WTC11 (cell line): ENCODE measurements around the gene PHOX2B.

Experiments used
- CREB1 ChIP-seq: sonication (generic); formaldehyde crosslinking; IDR thresholded peaks from 2 replicates; pipeline ENCODE4 v1.8.0; 2023; ENCODE audit warnings: mild to moderate bottlenecking, missing genetic modification reagents
- FOXJ3 ChIP-seq: sonication (generic); formaldehyde crosslinking; IDR thresholded peaks from 2 replicates; pipeline ENCODE4 v1.9.0; 2021; ENCODE audit warnings: missing genetic modification reagents, mild to moderate bottlenecking, borderline replicate concordance
- GTF2I ChIP-seq: fragments of 250-450 bp; sonication (Bioruptor Pico); conservative IDR thresholded peaks from 2 replicates; pipeline ENCODE4 v1.4.0; 2021; ENCODE audit warnings: mild to moderate bottlenecking
- IRF2 ChIP-seq: sonication (generic); formaldehyde crosslinking; IDR thresholded peaks from 2 replicates; pipeline ENCODE4 v1.8.0; 2022; ENCODE audit warnings: low read depth, missing genetic modification reagents, borderline replicate concordance
- JAZF1 ChIP-seq: fragments of 250-450 bp; sonication (Bioruptor Pico); IDR thresholded peaks from 2 replicates; pipeline ENCODE4 v1.9.0; 2021; ENCODE audit warnings: moderate library complexity, mild to moderate bottlenecking, inconsistent platforms
- NFE2L1 ChIP-seq: sonication (generic); formaldehyde crosslinking; IDR thresholded peaks from 2 replicates; pipeline ENCODE4 v1.8.1; 2023; ENCODE audit warnings: missing genetic modification reagents
- SP1 ChIP-seq: sonication (generic); formaldehyde crosslinking; conservative IDR thresholded peaks from 2 replicates; pipeline ENCODE4 v1.8.1; 2022; ENCODE audit warnings: missing genetic modification reagents
- TF ChIP-seq, protein P1 (sequence below): fragments of 200-600 bp; IDR thresholded peaks from 2 replicates; pipeline ENCODE4 v1.8.0; 2022; ENCODE audit warnings: antibody characterized with exemption
- TF ChIP-seq, protein P2 (sequence below): sonication (generic); formaldehyde crosslinking; IDR thresholded peaks from 2 replicates; pipeline ENCODE4 v1.8.0; 2022; ENCODE audit warnings: mild to moderate bottlenecking, missing genetic modification reagents
- TF ChIP-seq, protein P3 (sequence below): sonication (generic); formaldehyde crosslinking; IDR thresholded peaks from 2 replicates; pipeline ENCODE4 v1.8.0; 2022; ENCODE audit warnings: missing genetic modification reagents
- TF ChIP-seq, protein P4 (sequence below): sonication (generic); formaldehyde crosslinking; IDR thresholded peaks from 2 replicates; pipeline ENCODE4 v1.8.1; 2023; ENCODE audit warnings: mild to moderate bottlenecking, missing genetic modification reagents
- TF ChIP-seq, protein P5 (sequence below): sonication (generic); formaldehyde crosslinking; IDR thresholded peaks from 2 replicates; pipeline ENCODE4 v1.8.1; 2022; ENCODE audit warnings: low read depth, mild to moderate bottlenecking, moderate library complexity, missing genetic modification reagents, borderline replicate concordance
- TF ChIP-seq, protein P6 (sequence below): sonication (generic); formaldehyde crosslinking; IDR thresholded peaks from 2 replicates; pipeline ENCODE4 v1.8.1; 2022; ENCODE audit warnings: low read depth, missing genetic modification reagents, borderline replicate concordance
- TF ChIP-seq, protein P7 (sequence below): sonication (generic); formaldehyde crosslinking; IDR thresholded peaks from 2 replicates; pipeline ENCODE4 v1.8.1; 2023; ENCODE audit warnings: mild to moderate bottlenecking, missing genetic modification reagents, moderate library complexity

DNA sequence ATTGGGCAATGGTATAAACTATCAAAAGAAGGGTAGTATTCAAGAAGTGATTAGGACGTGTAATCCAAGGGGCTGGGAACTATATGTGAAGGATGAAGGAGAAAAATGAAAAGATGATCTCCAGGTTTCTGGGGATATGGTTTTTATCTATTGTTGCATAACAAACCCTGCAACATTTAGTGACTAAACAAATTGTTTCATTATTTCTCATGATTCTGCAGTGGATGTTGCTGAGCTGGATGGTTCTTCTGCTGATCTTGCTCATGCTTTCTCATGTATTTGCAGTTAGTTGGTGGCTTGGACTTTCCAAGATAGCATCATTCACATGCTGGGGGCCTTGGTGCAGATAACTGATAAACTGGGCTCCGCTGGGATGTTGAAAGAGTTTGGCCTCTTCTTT is 29.1 kb downstream of the PHOX2B start:
- TF ChIP-seq, protein P1, sequence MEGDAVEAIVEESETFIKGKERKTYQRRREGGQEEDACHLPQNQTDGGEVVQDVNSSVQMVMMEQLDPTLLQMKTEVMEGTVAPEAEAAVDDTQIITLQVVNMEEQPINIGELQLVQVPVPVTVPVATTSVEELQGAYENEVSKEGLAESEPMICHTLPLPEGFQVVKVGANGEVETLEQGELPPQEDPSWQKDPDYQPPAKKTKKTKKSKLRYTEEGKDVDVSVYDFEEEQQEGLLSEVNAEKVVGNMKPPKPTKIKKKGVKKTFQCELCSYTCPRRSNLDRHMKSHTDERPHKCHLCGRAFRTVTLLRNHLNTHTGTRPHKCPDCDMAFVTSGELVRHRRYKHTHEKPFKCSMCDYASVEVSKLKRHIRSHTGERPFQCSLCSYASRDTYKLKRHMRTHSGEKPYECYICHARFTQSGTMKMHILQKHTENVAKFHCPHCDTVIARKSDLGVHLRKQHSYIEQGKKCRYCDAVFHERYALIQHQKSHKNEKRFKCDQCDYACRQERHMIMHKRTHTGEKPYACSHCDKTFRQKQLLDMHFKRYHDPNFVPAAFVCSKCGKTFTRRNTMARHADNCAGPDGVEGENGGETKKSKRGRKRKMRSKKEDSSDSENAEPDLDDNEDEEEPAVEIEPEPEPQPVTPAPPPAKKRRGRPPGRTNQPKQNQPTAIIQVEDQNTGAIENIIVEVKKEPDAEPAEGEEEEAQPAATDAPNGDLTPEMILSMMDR = no peak
- no peak for TF ChIP-seq SP1 (CRISPR knock-in tag)
- TF ChIP-seq, protein P2, sequence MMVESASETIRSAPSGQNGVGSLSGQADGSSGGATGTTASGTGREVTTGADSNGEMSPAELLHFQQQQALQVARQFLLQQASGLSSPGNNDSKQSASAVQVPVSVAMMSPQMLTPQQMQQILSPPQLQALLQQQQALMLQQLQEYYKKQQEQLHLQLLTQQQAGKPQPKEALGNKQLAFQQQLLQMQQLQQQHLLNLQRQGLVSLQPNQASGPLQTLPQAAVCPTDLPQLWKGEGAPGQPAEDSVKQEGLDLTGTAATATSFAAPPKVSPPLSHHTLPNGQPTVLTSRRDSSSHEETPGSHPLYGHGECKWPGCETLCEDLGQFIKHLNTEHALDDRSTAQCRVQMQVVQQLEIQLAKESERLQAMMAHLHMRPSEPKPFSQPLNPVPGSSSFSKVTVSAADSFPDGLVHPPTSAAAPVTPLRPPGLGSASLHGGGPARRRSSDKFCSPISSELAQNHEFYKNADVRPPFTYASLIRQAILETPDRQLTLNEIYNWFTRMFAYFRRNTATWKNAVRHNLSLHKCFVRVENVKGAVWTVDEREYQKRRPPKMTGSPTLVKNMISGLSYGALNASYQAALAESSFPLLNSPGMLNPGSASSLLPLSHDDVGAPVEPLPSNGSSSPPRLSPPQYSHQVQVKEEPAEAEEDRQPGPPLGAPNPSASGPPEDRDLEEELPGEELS (CRISPR knock-in tag) = no peak
- TF ChIP-seq FOXJ3 (CRISPR knock-in tag) = no peak
- TF ChIP-seq NFE2L1 (CRISPR knock-in tag) = no peak
- TF ChIP-seq, protein P3, sequence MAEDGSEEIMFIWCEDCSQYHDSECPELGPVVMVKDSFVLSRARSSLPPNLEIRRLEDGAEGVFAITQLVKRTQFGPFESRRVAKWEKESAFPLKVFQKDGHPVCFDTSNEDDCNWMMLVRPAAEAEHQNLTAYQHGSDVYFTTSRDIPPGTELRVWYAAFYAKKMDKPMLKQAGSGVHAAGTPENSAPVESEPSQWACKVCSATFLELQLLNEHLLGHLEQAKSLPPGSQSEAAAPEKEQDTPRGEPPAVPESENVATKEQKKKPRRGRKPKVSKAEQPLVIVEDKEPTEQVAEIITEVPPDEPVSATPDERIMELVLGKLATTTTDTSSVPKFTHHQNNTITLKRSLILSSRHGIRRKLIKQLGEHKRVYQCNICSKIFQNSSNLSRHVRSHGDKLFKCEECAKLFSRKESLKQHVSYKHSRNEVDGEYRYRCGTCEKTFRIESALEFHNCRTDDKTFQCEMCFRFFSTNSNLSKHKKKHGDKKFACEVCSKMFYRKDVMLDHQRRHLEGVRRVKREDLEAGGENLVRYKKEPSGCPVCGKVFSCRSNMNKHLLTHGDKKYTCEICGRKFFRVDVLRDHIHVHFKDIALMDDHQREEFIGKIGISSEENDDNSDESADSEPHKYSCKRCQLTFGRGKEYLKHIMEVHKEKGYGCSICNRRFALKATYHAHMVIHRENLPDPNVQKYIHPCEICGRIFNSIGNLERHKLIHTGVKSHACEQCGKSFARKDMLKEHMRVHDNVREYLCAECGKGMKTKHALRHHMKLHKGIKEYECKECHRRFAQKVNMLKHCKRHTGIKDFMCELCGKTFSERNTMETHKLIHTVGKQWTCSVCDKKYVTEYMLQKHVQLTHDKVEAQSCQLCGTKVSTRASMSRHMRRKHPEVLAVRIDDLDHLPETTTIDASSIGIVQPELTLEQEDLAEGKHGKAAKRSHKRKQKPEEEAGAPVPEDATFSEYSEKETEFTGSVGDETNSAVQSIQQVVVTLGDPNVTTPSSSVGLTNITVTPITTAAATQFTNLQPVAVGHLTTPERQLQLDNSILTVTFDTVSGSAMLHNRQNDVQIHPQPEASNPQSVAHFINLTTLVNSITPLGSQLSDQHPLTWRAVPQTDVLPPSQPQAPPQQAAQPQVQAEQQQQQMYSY (CRISPR knock-in tag) = no peak
- TF ChIP-seq, protein P4, sequence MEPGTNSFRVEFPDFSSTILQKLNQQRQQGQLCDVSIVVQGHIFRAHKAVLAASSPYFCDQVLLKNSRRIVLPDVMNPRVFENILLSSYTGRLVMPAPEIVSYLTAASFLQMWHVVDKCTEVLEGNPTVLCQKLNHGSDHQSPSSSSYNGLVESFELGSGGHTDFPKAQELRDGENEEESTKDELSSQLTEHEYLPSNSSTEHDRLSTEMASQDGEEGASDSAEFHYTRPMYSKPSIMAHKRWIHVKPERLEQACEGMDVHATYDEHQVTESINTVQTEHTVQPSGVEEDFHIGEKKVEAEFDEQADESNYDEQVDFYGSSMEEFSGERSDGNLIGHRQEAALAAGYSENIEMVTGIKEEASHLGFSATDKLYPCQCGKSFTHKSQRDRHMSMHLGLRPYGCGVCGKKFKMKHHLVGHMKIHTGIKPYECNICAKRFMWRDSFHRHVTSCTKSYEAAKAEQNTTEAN (CRISPR knock-in tag) = no peak
- TF ChIP-seq, protein P5, sequence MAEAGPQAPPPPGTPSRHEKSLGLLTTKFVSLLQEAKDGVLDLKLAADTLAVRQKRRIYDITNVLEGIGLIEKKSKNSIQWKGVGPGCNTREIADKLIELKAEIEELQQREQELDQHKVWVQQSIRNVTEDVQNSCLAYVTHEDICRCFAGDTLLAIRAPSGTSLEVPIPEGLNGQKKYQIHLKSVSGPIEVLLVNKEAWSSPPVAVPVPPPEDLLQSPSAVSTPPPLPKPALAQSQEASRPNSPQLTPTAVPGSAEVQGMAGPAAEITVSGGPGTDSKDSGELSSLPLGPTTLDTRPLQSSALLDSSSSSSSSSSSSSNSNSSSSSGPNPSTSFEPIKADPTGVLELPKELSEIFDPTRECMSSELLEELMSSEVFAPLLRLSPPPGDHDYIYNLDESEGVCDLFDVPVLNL (CRISPR knock-in tag) = no peak
- TF ChIP-seq GTF2I (CRISPR knock-in tag) = no peak
- no peak for TF ChIP-seq CREB1 (CRISPR knock-in tag)
- no peak for TF ChIP-seq JAZF1 (CRISPR knock-in tag)
- TF ChIP-seq, protein P6, sequence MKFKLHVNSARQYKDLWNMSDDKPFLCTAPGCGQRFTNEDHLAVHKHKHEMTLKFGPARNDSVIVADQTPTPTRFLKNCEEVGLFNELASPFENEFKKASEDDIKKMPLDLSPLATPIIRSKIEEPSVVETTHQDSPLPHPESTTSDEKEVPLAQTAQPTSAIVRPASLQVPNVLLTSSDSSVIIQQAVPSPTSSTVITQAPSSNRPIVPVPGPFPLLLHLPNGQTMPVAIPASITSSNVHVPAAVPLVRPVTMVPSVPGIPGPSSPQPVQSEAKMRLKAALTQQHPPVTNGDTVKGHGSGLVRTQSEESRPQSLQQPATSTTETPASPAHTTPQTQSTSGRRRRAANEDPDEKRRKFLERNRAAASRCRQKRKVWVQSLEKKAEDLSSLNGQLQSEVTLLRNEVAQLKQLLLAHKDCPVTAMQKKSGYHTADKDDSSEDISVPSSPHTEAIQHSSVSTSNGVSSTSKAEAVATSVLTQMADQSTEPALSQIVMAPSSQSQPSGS (CRISPR knock-in tag) = no peak
- TF ChIP-seq, protein P7, sequence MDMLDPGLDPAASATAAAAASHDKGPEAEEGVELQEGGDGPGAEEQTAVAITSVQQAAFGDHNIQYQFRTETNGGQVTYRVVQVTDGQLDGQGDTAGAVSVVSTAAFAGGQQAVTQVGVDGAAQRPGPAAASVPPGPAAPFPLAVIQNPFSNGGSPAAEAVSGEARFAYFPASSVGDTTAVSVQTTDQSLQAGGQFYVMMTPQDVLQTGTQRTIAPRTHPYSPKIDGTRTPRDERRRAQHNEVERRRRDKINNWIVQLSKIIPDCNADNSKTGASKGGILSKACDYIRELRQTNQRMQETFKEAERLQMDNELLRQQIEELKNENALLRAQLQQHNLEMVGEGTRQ (CRISPR knock-in tag) = no peak
- no peak for TF ChIP-seq IRF2 (CRISPR knock-in tag)
